Transverse colon (tissue), 4 donors: ENCODE measurements around the gene AQP12B. TPM values are rescaled to one million over a fixed set of nuclear protein-coding genes. Genes with fewer than 3 reads are reported as not detected.
A peak's percentile ranks its signal among the peaks of the same experiment; 100 is the strongest.

Experiments
- DNase-seq: peaks from one replicate; pipeline ENCODE4 v3.0.0-alpha.2; 2019
- H3K27ac ChIP-seq, 4 donors: fragments of 200-600 bp; sonication (generic); 2 replicates each; pipeline ENCODE4 v1.5.1; 2016 to 2018; ENCODE audit warnings: inconsistent platforms in 4 of 4
- H3K27me3 ChIP-seq: fragments of 200-600 bp; sonication (generic); 2 replicates; pipeline ENCODE4 v1.5.1; 2017; ENCODE audit warnings: inconsistent platforms
- H3K36me3 ChIP-seq, 4 donors: fragments of 200-600 bp; sonication (generic); 2 replicates each; pipeline ENCODE4 v1.5.1; 2017 to 2019; ENCODE audit warnings: inconsistent platforms in 4 of 4
- H3K4me1 ChIP-seq, 4 donors: fragments of 200-600 bp; sonication (generic); 2 replicates each; pipeline ENCODE4 v1.5.1; 2017 to 2020; ENCODE audit warnings: inconsistent platforms in 4 of 4
- H3K4me3 ChIP-seq, 4 donors: fragments of 200-600 bp; sonication (generic); 1 replicate in 1 of 4; 2 replicates in 3 of 4; pipeline versions ENCODE4 v1.5.1 to v1.6.1; 2017 to 2019; ENCODE audit warnings: inconsistent platforms in 4 of 4
- H3K9me3 ChIP-seq, 2 donors: fragments of 200-600 bp; sonication (generic); 2 replicates each; pipeline ENCODE4 v1.5.1; 2017 to 2019; ENCODE audit warnings: inconsistent platforms in 2 of 2
- EP300 ChIP-seq: sonication (generic); formaldehyde crosslinking; IDR thresholded peaks from one replicate; pipeline ENCODE4 v1.6.1; 2017; ENCODE audit warnings: antibody characterized with exemption, low read depth
- POLR2A ChIP-seq: fragments of 450-650 bp; IDR thresholded peaks from one replicate; pipeline ENCODE4 v1.6.1; 2016; ENCODE audit warnings: antibody characterized with exemption, mild to moderate bottlenecking, moderate library complexity
- POLR2AphosphoS5 ChIP-seq, 3 donors: sonication (generic); formaldehyde crosslinking; IDR thresholded peaks; one replicate each; pipeline ENCODE4 v1.6.1; 2016; ENCODE audit warnings: antibody characterized with exemption in 3 of 3
- WGBS, 2 donors: methylation state at CpG; one replicate each; pipeline ENCODE4 v1.1.5; 2018; ENCODE audit warnings: low coverage in 1 of 2; 5-methylcytosine and 5-hydroxymethylcytosine counted together
- in situ Hi-C, 4 donors: fragments of 200-750 bp; cut with MboI; loops; one replicate each; pipeline versions ENCODE4 v1.15.0 to v1.15.1; 2017; ENCODE audit warnings: low sequenced_read_pairs in 3 of 4, low pct_ligation_motif_present in 1 of 4, low pct_unique_long_range_greater_than_20kb in 1 of 4
- intact Hi-C: fragments of 100-400 bp; cut with DNase I; formaldehyde crosslinking; loops from one replicate; pipeline ENCODE4 v1.15.1; 2023; ENCODE audit warnings: low total_unique reads
- small RNA-seq, 4 donors: library from RNA; depleted of rRNA; stranded (forward); fragments of <200 nt; gene quantifications; one replicate each; pipeline ENCODE3, GENCODE V24; 2016
- total RNA-seq, 4 donors: library from RNA; depleted of rRNA; stranded (reverse); fragments of >200 nt; gene quantifications; one replicate each; pipeline ENCODE4 v1.1.0, GENCODE V29; 2016
- TF ChIP-seq, protein P1 (sequence below), 5 experiments: fragments of 200-600 bp in 3 of 5; fragments of 450-650 bp in 2 of 5; sonication (generic) in 3 of 5; IDR thresholded peaks; 1 replicate in 2 of 5; 2 replicates in 3 of 5; pipeline ENCODE4 v1.5.1; 2016 to 2017; ENCODE audit warnings: antibody characterized with exemption in 5 of 5, inconsistent platforms in 3 of 5, mild to moderate bottlenecking in 2 of 5, moderate library complexity in 1 of 5

Gene AQP12B
- total RNA-seq, 4 donors from 2014 or later, result 0.55 to 1.5 TPM; not detected in 2

- no peaks in the 10 kb centered on the region for H3K27me3 ChIP-seq
- H3K9me3 ChIP-seq, result no peaks in the 10 kb centered on the region
- peak; percentile 2 for DNase-seq
- no peaks in the 10 kb centered on the region for H3K4me1 ChIP-seq
- intact Hi-C loops (no loop called here), in situ Hi-C loops (no loop called here)
- 86% methylated on average over 15 of the region's 17 CpGs; no CpG with 5 or more reads in 1 of the 2 donors for WGBS, 2 donors
- H3K27ac ChIP-seq, result no peak overlapping the region
- H3K36me3 ChIP-seq, result peaks cover 0 to 12% (median 0%) of the 10 kb centered on the region in 4 donors
- H3K4me3 ChIP-seq, result no peak overlapping the region
- TF ChIP-seq, protein P1, sequence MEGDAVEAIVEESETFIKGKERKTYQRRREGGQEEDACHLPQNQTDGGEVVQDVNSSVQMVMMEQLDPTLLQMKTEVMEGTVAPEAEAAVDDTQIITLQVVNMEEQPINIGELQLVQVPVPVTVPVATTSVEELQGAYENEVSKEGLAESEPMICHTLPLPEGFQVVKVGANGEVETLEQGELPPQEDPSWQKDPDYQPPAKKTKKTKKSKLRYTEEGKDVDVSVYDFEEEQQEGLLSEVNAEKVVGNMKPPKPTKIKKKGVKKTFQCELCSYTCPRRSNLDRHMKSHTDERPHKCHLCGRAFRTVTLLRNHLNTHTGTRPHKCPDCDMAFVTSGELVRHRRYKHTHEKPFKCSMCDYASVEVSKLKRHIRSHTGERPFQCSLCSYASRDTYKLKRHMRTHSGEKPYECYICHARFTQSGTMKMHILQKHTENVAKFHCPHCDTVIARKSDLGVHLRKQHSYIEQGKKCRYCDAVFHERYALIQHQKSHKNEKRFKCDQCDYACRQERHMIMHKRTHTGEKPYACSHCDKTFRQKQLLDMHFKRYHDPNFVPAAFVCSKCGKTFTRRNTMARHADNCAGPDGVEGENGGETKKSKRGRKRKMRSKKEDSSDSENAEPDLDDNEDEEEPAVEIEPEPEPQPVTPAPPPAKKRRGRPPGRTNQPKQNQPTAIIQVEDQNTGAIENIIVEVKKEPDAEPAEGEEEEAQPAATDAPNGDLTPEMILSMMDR (IDR thresholded peaks at IDR 0.05), result no peak
- no peak for TF ChIP-seq EP300
- TF ChIP-seq POLR2AphosphoS5 (IDR thresholded peaks at IDR 0.05), result no peak
- TF ChIP-seq POLR2A, result no peak
Measured at GRCh38 chr2:240627736-240628506, 54.8 kb downstream of the AQP12B start.

DNA sequence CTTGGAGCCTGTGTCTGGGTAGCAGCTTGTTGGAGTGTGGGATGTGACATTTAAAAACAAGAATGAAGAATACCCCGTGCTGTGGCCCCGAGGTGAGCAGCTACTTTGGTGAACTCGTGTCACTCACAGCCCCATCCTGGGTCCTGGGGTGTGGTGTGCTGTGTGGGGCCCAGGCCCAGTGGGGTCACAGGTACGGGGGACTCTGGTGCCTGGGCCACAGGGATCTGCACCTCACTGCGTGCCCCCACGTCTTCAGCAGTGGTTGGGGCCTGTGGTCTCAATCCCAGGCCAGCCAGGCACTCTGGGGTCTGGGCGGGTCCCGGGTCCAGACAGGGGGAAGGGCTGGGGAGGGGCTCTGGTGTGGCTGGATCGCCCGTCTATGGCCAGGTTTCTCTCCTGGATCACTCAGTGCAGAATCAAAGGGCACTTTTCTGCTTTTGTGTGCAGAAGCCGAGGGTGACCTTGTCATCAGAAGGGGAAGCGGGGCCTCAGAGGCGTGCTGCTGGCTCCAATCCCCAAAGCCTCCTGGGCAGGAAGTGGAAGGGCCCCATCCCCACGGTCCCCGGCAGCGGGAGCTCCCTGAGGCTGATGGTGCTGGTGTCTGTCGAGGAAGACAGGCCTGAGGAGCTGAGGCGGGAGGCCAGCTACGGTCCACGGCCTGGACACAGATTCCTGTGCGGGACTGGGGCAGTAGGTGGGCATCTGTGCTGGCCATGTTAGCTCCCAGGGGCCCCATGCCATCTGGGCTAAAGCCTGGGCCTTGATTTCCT is 56.0 kb downstream of the AQP12B start:
- Histone ChIP-seq H3K4me3 (no peak overlapping the region), H3K9me3 (no peaks in the 10 kb centered on the region), H3K4me1 (no peaks in the 10 kb centered on the region), H3K27ac (peak overlapping the region; percentile 29 to 36 (median 34)), H3K36me3 (peaks cover 0 to 12% (median 0%) of the 10 kb centered on the region in 4 donors), H3K27me3 (no peaks in the 10 kb centered on the region)
- intact Hi-C loops, result no loop called here
- TF ChIP-seq EP300 (no peak), POLR2AphosphoS5 (IDR thresholded peaks at IDR 0.05) (no peak), POLR2A (no peak)
- TF ChIP-seq, protein P1 (IDR thresholded peaks at IDR 0.05), result no peak
- in situ Hi-C loops, result no loop called here
- 59 to 63% methylated on average over 3 to 17 of the region's 21 CpGs for WGBS, 2 donors
- peak; percentile 49 for DNase-seq

Small RNA genes lying within 50 kb of the gene (small RNA-seq; reads per million reads assigned to genes)
- gene AC011298.3, result 0 reads per million in 4 donors

Other genes with a start within 250 kb of the AQP12B start
- 10 to 100 TPM; 10.4 to 31.8 (median 18.0) TPM for gene GPC1, start 247.2 kb downstream of the AQP12B start, total RNA-seq
- gene ANKMY1, start 124.9 kb downstream of the AQP12B start, total RNA-seq, result 10 to 100 TPM; 15.1 to 64.0 (median 27.5) TPM
- gene DUSP28, start 122.5 kb downstream of the AQP12B start, total RNA-seq, result 10 to 100 TPM in 1 of 4 donors, 1 to 10 TPM in 3; 3.4 to 10.8 (median 6.2) TPM
- gene RNPEPL1, start 114.4 kb downstream of the AQP12B start, total RNA-seq, result 100 to 1,000 TPM; 118 to 208 (median 151) TPM
- 100 to 1,000 TPM in 1 of 4 donors, 10 to 100 TPM in 3; 41.9 to 118 (median 48.7) TPM for gene CAPN10, start 96.2 kb downstream of the AQP12B start, total RNA-seq
- gene GPR35, start 57.4 kb downstream of the AQP12B start, total RNA-seq, result 100 to 1,000 TPM in 3 of 4 donors, 10 to 100 TPM in 1; 91.1 to 244 (median 136) TPM
- not detected for gene AQP12A, start 9.0 kb upstream of the AQP12B start, total RNA-seq
- gene KIF1A, start 137.3 kb upstream of the AQP12B start, total RNA-seq, result 1 to 10 TPM in 3 of 4 donors, under 1 TPM in 1; 0.40 to 3.4 (median 2.9) TPM
- 1 to 10 TPM in 1 of 4 donors, under 1 TPM in 2, not detected in 1; 0.32 to 2.2 (median 0.82) TPM for gene AGXT, start 185.9 kb upstream of the AQP12B start, total RNA-seq
- gene MAB21L4, start 213.3 kb upstream of the AQP12B start, total RNA-seq, result 10 to 100 TPM in 1 of 4 donors, 1 to 10 TPM in 2, not detected in 1; 4.9 to 11.6 (median 9.8) TPM
- gene CROCC2, start 223.5 kb upstream of the AQP12B start, total RNA-seq, result not detected